K562 (cell line): Measurements from ENCODE around the gene SPINK5. TPM values are rescaled to one million over a fixed set of nuclear protein-coding genes. Genes with fewer than 3 reads are reported as not detected.

Source experiments
- ATAC-seq: fragments of 200-7000 bp; cut with Tn5 transposase; 3 replicates; pipeline ENCODE4 v1.9.1; 2020; ENCODE audit warnings: moderate library complexity
- BruUV-seq: library from RNA; stranded (reverse); fragments of 400-500 nt; replicated peaks from 2 replicates; lab custom pipeline; 2021; lab: Mats Ljungman, UMichigan
- CTCF ChIA-PET: fragments of 300-600 bp; formaldehyde crosslinking; extraction: SDS; loops from one replicate; lab custom pipeline; 2021; ENCODE audit warnings: low intra/inter-chr PET ratio; lab: Yijun Ruan, JAX
- POLR2A ChIA-PET: fragments of 300-600, 350-650 bp; sonication (Branson Sonifier 250); formaldehyde crosslinking; extraction: SDS; loops from one replicate; lab custom pipeline; 2021; ENCODE audit warnings: antibody characterized with exemption, inconsistent platforms; lab: Yijun Ruan, JAX
- DNase-seq, 4 experiments: peaks; one replicate each; pipeline versions ENCODE4 v3.0.0 to v3.0.0-alpha.2; 2011 to 2018; ENCODE audit warnings: low spot score in 3 of 4, mixed read lengths in 3 of 4; ENCODE audit errors: extremely low read depth in 1 of 4
- FAIRE-seq: peaks from 2 replicates; lab custom pipeline; 2011; peaks lifted over from hg19 to GRCh38; lab: Jason Lieb, UNC
- H2AFZ ChIP-seq: 2 replicates; pipeline ENCODE4 v1.6.0; 2011; ENCODE audit warnings: low read depth, low read length, control low read depth, inconsistent platforms
- H3K27ac ChIP-seq: fragments of 200-600 bp; 3 replicates; pipeline ENCODE4 v1.8.0; 2011; ENCODE audit warnings: low read depth, mild to moderate bottlenecking, control low read depth, inconsistent platforms, low read length, moderate library complexity, mixed read lengths; ENCODE audit errors: extremely low read depth
- H3K27me3 ChIP-seq, 2 experiments: fragments of 300-600 bp in 1 of 2; 2 replicates in 1 of 2; 3 replicates in 1 of 2; pipeline versions ENCODE4 v1.6.0 to v1.8.0; 2011; ENCODE audit warnings: inconsistent platforms in 2 of 2, low read length in 2 of 2, mild to moderate bottlenecking in 1 of 2, mixed read lengths in 1 of 2, moderate library complexity in 1 of 2; ENCODE audit not compliant: control insufficient read depth in 2 of 2, insufficient read depth in 2 of 2
- H3K36me3 ChIP-seq: fragments of 300-600 bp; 3 replicates; pipeline ENCODE4 v1.8.0; 2011; ENCODE audit warnings: mild to moderate bottlenecking, low read length, inconsistent platforms; ENCODE audit not compliant: control insufficient read depth, insufficient read depth
- H3K4me1 ChIP-seq, 2 experiments: fragments of 200-600 bp in 1 of 2; replicated peaks in 1 of 2; 2 replicates in 1 of 2; 3 replicates in 1 of 2; pipeline versions ENCODE4 v1.5.1 to v1.8.0; 2011; ENCODE audit warnings: inconsistent platforms in 2 of 2, low read length in 2 of 2, mild to moderate bottlenecking in 1 of 2, mixed read lengths in 1 of 2, moderate library complexity in 1 of 2; ENCODE audit not compliant: control insufficient read depth in 2 of 2, insufficient read depth in 2 of 2
- H3K4me2 ChIP-seq: 2 replicates; pipeline ENCODE4 v1.6.1; 2011; ENCODE audit warnings: low read length, control low read depth, inconsistent platforms, mixed read lengths; ENCODE audit not compliant: insufficient read depth
- H3K4me3 ChIP-seq: fragments of 200-600 bp; sonication (generic), shearing (Covaris generic); 2 replicates; pipeline ENCODE4 v1.5.1; 2016; ENCODE audit warnings: control low read depth, inconsistent platforms
- H3K79me2 ChIP-seq: fragments of 200-600 bp; 3 replicates; pipeline ENCODE4 v1.8.0; 2011; ENCODE audit warnings: low read length, inconsistent platforms; ENCODE audit not compliant: control insufficient read depth, insufficient read depth
- H3K9ac ChIP-seq, 2 experiments: 2 replicates each; pipeline versions ENCODE4 v1.6.0 to v1.6.1; 2011; ENCODE audit warnings: low read depth in 2 of 2, low read length in 2 of 2, control low read depth in 1 of 2, inconsistent platforms in 1 of 2, mild to moderate bottlenecking in 1 of 2, mixed read lengths in 1 of 2; ENCODE audit not compliant: insufficient read depth in 1 of 2
- H3K9me1 ChIP-seq: one replicate; pipeline ENCODE4 v1.6.0; 2011; ENCODE audit warnings: inconsistent platforms, mild to moderate bottlenecking, low read length, moderate library complexity; ENCODE audit not compliant: control insufficient read depth, insufficient read depth
- H3K9me3 ChIP-seq: replicated peaks from 2 replicates; pipeline ENCODE4 v1.5.1; 2011; ENCODE audit warnings: low read depth, low read length, inconsistent platforms; ENCODE audit not compliant: control insufficient read depth, insufficient read depth
- H4K20me1 ChIP-seq: replicated peaks from 2 replicates; pipeline ENCODE4 v1.6.1; 2011; ENCODE audit warnings: low read length, inconsistent platforms, mixed read lengths; ENCODE audit not compliant: control insufficient read depth, insufficient read depth
- CEBPB ChIP-seq: fragments of 450-650 bp; IDR thresholded peaks from 2 replicates; pipeline ENCODE4 v1.6.1; 2016; ENCODE audit warnings: missing genetic modification characterization, missing compliant biosample characterization
- CEBPG ChIP-seq, 3 experiments: fragments of 200-800 bp in 1 of 3; sonication (Bioruptor generic) in 1 of 3; sonication (generic) in 1 of 3; formaldehyde crosslinking in 1 of 3; IDR thresholded peaks in 2 of 3; conservative IDR thresholded peaks in 1 of 3; 2 replicates each; pipeline versions ENCODE4 v1.6.1 to v1.8.0; 2016 to 2022; ENCODE audit warnings: missing compliant biosample characterization in 2 of 3, missing genetic modification characterization in 2 of 3, mild to moderate bottlenecking in 1 of 3, missing genetic modification reagents in 1 of 3
- CTCF ChIP-seq, 3 experiments: IDR thresholded peaks in 2 of 3; conservative IDR thresholded peaks in 1 of 3; 2 replicates each; pipeline ENCODE4 v1.5.1; 2011 to 2012; ENCODE audit warnings: low read length in 3 of 3, mild to moderate bottlenecking in 3 of 3, control low read depth in 2 of 3, improper control_type of control experiment in 1 of 3, inconsistent platforms in 1 of 3, low read depth in 1 of 3, mixed read lengths in 1 of 3, moderate library complexity in 1 of 3; ENCODE audit not compliant: insufficient read depth in 2 of 3
- RBM39 ChIP-seq: fragments of 200-400 bp; formaldehyde crosslinking; optimal IDR thresholded peaks from 2 replicates; pipeline ENCODE3; 2018; ENCODE audit warnings: low read depth, low read length
- WGBS: fragments of 100-300 bp; shearing (Covaris generic); methylation state at CpG from one replicate; pipeline ENCODE4 v1.1.6; 2016; ENCODE audit warnings: low coverage, mixed read lengths; ENCODE audit not compliant: insufficient coverage; ENCODE audit errors: missing lambda C conversion rate; 5-methylcytosine and 5-hydroxymethylcytosine counted together
- in situ Hi-C: fragments of 300-500 bp; cut with MboI; formaldehyde crosslinking; loops from 4 replicates; pipeline ENCODE4 v1.15.0; 2018; ENCODE audit warnings: inconsistent platforms, mixed read lengths
- intact Hi-C: fragments of 100-400 bp; cut with micrococcal nuclease; formaldehyde crosslinking; loops from 2 replicates; pipeline ENCODE4 v1.14.2; 2022
- polyA plus RNA-seq, 8 experiments: library from polyadenylated mRNA; depleted of rRNA in 4 of 8; stranded (reverse) in 5 of 8; unstranded in 3 of 8; fragments of >200 nt; fragmentation: Nextera tagmentation in 2 of 8; fragmentation: Illumina TruSeq in 1 of 8; extraction: Ambion mirVana in 2 of 8; extraction: Trizol in 1 of 8; gene quantifications; 2 replicates each; pipeline versions ENCODE4 v1.2.1 to v1.2.3, GENCODE V29; 2011 to 2014; ENCODE audit warnings: inconsistent platforms in 1 of 8, missing spikeins in 1 of 8
- total RNA-seq, 7 experiments: library from RNA; depleted of rRNA in 6 of 7; stranded (reverse); fragments of >200 nt in 6 of 7; fragmentation: Illumina TruSeq in 2 of 7; extraction: Trizol in 2 of 7; gene quantifications; 2 replicates each; pipeline versions ENCODE4 v1.2.1 to v1.2.3, GENCODE V29; 2011 to 2021; ENCODE audit warnings: low replicate concordance in 1 of 7

The SPINK5 gene
- total and polyA plus RNA-seq, 9 of the 15 experiments (the other 6 are each of a cell fraction or from before 2014, with no cell fraction given) = 0.07 to 0.68 (median 0.16) TPM; not detected in 1

- peak; percentile 48 to 71 (median 61); a peak in 5 of 6 replicates for TF ChIP-seq CTCF (IDR thresholded peaks at IDR 0.05 in 2 of 3, conservative IDR thresholded peaks at IDR 0.05 in 1 of 3; ENCODE audit: insufficient read depth in 2 of 3, low read depth in 1 of 3, low read length in 3 of 3)
Measured at GRCh38 chr5:148179234-148179824, 115.5 kb downstream of the SPINK5 start (continued).

GRCh38 chr5:148186248-148187003 lies 122.6 kb downstream of the SPINK5 start:
- no peaks in the 10 kb centered on the region for H3K79me2 ChIP-seq
- H3K4me1 ChIP-seq = no peaks in the 10 kb centered on the region
- no peaks in the 10 kb centered on the region for H3K9me3 ChIP-seq
- TF ChIP-seq CEBPB (peak; percentile 42; the same call in 1 of the 2 replicates), RBM39 (no peak), CEBPG (CRISPR knock-in tag; IDR thresholded peaks at IDR 0.05) (no peak), CEBPG (tag; conservative IDR thresholded peaks at IDR 0.05 in 1 of 2, IDR thresholded peaks at IDR 0.05 in 1 of 2) (peak; percentile 56 to 76)
- TF ChIP-seq, all 486 proteins: peak for 2
- intact Hi-C loops = no loop called here
- H3K4me3 ChIP-seq = no peak overlapping the region
- FAIRE-seq (no peak), DNase-seq (no peak), ATAC-seq (no peak)
- no peak overlapping the region for H3K9ac ChIP-seq
- no peaks in the 10 kb centered on the region for H4K20me1 ChIP-seq
- no peak overlapping the region for H3K27ac ChIP-seq
- H2AFZ ChIP-seq = no peak overlapping the region
- H3K27me3 ChIP-seq = no peaks in the 10 kb centered on the region
- no peaks in the 10 kb centered on the region for H3K9me1 ChIP-seq
- ChIA-PET CTCF (no interaction called here), POLR2A (no interaction called here)
- in situ Hi-C loops = loop anchor here (10.0 to 25.0 kb wide), 2 partner anchors 188 to 851 kb away; no protein-coding TSS in a partner anchor
- no peak overlapping the region for H3K4me2 ChIP-seq
- no peaks in the 10 kb centered on the region for H3K36me3 ChIP-seq
- 9% methylated on average over 3 of the region's 3 CpGs for WGBS
- BruUV-seq = no TSS peak

Other genes starting within 250 kb of the SPINK5 start
Only the 7 nearest of the 8 such genes appear.
- 0.45 TPM in 1 of 2 replicates, not detected in the other for gene SPINK1, start 232.3 kb upstream of the SPINK5 start, total RNA-seq (2014; rRNA removed)
- gene SPINK1, start 232.3 kb upstream of the SPINK5 start, total RNA-seq (2014; rRNA removed; fragmentation: Illumina TruSeq; extraction: Trizol) = 0.41 and 0.62 TPM in 2 replicates
- 0.65 and 1.6 TPM in 2 replicates for gene SPINK1, start 232.3 kb upstream of the SPINK5 start, total RNA-seq (2015; rRNA removed; fragmentation: Illumina TruSeq; extraction: Trizol)
- 2.2 and 2.8 TPM in 2 replicates for gene SPINK1, start 232.3 kb upstream of the SPINK5 start, total RNA-seq (2021)
- gene SPINK1, start 232.3 kb upstream of the SPINK5 start, polyA plus RNA-seq (2011; rRNA removed) = not detected in 2 replicates
- 0.44 and 0.48 TPM in 2 replicates for gene SPINK1, start 232.3 kb upstream of the SPINK5 start, polyA plus RNA-seq (2014; fragmentation: Illumina TruSeq; extraction: Trizol)
- 1 to 10 TPM in 1 of 2 experiments, under 1 TPM in 1; 0.64 to 1.4 TPM for gene SPINK1, start 232.3 kb upstream of the SPINK5 start, polyA plus RNA-seq (2014; fragmentation: Nextera tagmentation; extraction: Ambion mirVana)
- 0.97 TPM in 1 of 2 replicates, not detected in the other for gene SPINK1, start 232.3 kb upstream of the SPINK5 start, polyA plus RNA-seq (2014; rRNA removed)
- gene SCGB3A2, start 185.3 kb upstream of the SPINK5 start, total RNA-seq (2014; rRNA removed) = not detected in 2 replicates
- not detected in 2 replicates for gene SCGB3A2, start 185.3 kb upstream of the SPINK5 start, total RNA-seq (2014; rRNA removed; fragmentation: Illumina TruSeq; extraction: Trizol)
- not detected in 2 replicates for gene SCGB3A2, start 185.3 kb upstream of the SPINK5 start, total RNA-seq (2015; rRNA removed; fragmentation: Illumina TruSeq; extraction: Trizol)
- 0.35 TPM in 1 of 2 replicates, not detected in the other for gene SCGB3A2, start 185.3 kb upstream of the SPINK5 start, total RNA-seq (2021)
- gene SCGB3A2, start 185.3 kb upstream of the SPINK5 start, polyA plus RNA-seq (2011; rRNA removed) = not detected in 2 replicates
- gene SCGB3A2, start 185.3 kb upstream of the SPINK5 start, polyA plus RNA-seq (2014; fragmentation: Illumina TruSeq; extraction: Trizol) = not detected in 2 replicates
- not detected for gene SCGB3A2, start 185.3 kb upstream of the SPINK5 start, polyA plus RNA-seq (2014; fragmentation: Nextera tagmentation; extraction: Ambion mirVana)
- gene SCGB3A2, start 185.3 kb upstream of the SPINK5 start, polyA plus RNA-seq (2014; rRNA removed) = not detected in 2 replicates
- gene C5orf46, start 157.4 kb upstream of the SPINK5 start, total RNA-seq (2014; rRNA removed) = not detected in 2 replicates
- not detected in 2 replicates for gene C5orf46, start 157.4 kb upstream of the SPINK5 start, total RNA-seq (2014; rRNA removed; fragmentation: Illumina TruSeq; extraction: Trizol)
- gene C5orf46, start 157.4 kb upstream of the SPINK5 start, total RNA-seq (2015; rRNA removed; fragmentation: Illumina TruSeq; extraction: Trizol) = not detected in 2 replicates
- gene C5orf46, start 157.4 kb upstream of the SPINK5 start, total RNA-seq (2021) = not detected in 2 replicates
- not detected in 2 replicates for gene C5orf46, start 157.4 kb upstream of the SPINK5 start, polyA plus RNA-seq (2011; rRNA removed)
- gene C5orf46, start 157.4 kb upstream of the SPINK5 start, polyA plus RNA-seq (2014; fragmentation: Illumina TruSeq; extraction: Trizol) = not detected in 2 replicates
- not detected for gene C5orf46, start 157.4 kb upstream of the SPINK5 start, polyA plus RNA-seq (2014; fragmentation: Nextera tagmentation; extraction: Ambion mirVana)
- gene C5orf46, start 157.4 kb upstream of the SPINK5 start, polyA plus RNA-seq (2014; rRNA removed) = not detected in 2 replicates
- gene SPINK14, start 104.6 kb downstream of the SPINK5 start, total RNA-seq (2014; rRNA removed) = not detected in 2 replicates
- not detected in 2 replicates for gene SPINK14, start 104.6 kb downstream of the SPINK5 start, total RNA-seq (2014; rRNA removed; fragmentation: Illumina TruSeq; extraction: Trizol)
- gene SPINK14, start 104.6 kb downstream of the SPINK5 start, total RNA-seq (2015; rRNA removed; fragmentation: Illumina TruSeq; extraction: Trizol) = not detected in 2 replicates
- not detected in 2 replicates for gene SPINK14, start 104.6 kb downstream of the SPINK5 start, total RNA-seq (2021)
- not detected in 2 replicates for gene SPINK14, start 104.6 kb downstream of the SPINK5 start, polyA plus RNA-seq (2011; rRNA removed)
- gene SPINK14, start 104.6 kb downstream of the SPINK5 start, polyA plus RNA-seq (2014; fragmentation: Illumina TruSeq; extraction: Trizol) = not detected in 2 replicates
- not detected for gene SPINK14, start 104.6 kb downstream of the SPINK5 start, polyA plus RNA-seq (2014; fragmentation: Nextera tagmentation; extraction: Ambion mirVana)
- gene SPINK14, start 104.6 kb downstream of the SPINK5 start, polyA plus RNA-seq (2014; rRNA removed) = not detected in 2 replicates
- gene SPINK6, start 139.1 kb downstream of the SPINK5 start, total RNA-seq (2014; rRNA removed) = not detected in 2 replicates
- not detected in 2 replicates for gene SPINK6, start 139.1 kb downstream of the SPINK5 start, total RNA-seq (2014; rRNA removed; fragmentation: Illumina TruSeq; extraction: Trizol)
- gene SPINK6, start 139.1 kb downstream of the SPINK5 start, total RNA-seq (2015; rRNA removed; fragmentation: Illumina TruSeq; extraction: Trizol) = not detected in 2 replicates
- gene SPINK6, start 139.1 kb downstream of the SPINK5 start, total RNA-seq (2021) = not detected in 2 replicates
- gene SPINK6, start 139.1 kb downstream of the SPINK5 start, polyA plus RNA-seq (2011; rRNA removed) = not detected in 2 replicates
- not detected in 2 replicates for gene SPINK6, start 139.1 kb downstream of the SPINK5 start, polyA plus RNA-seq (2014; fragmentation: Illumina TruSeq; extraction: Trizol)
- gene SPINK6, start 139.1 kb downstream of the SPINK5 start, polyA plus RNA-seq (2014; fragmentation: Nextera tagmentation; extraction: Ambion mirVana) = not detected
- gene SPINK6, start 139.1 kb downstream of the SPINK5 start, polyA plus RNA-seq (2014; rRNA removed) = not detected in 2 replicates
- gene MARCOL, start 174.5 kb downstream of the SPINK5 start, total RNA-seq (2014; rRNA removed) = not detected in 2 replicates
- not detected in 2 replicates for gene MARCOL, start 174.5 kb downstream of the SPINK5 start, total RNA-seq (2014; rRNA removed; fragmentation: Illumina TruSeq; extraction: Trizol)
- gene MARCOL, start 174.5 kb downstream of the SPINK5 start, total RNA-seq (2015; rRNA removed; fragmentation: Illumina TruSeq; extraction: Trizol) = not detected in 2 replicates
- not detected in 2 replicates for gene MARCOL, start 174.5 kb downstream of the SPINK5 start, total RNA-seq (2021)
- gene MARCOL, start 174.5 kb downstream of the SPINK5 start, polyA plus RNA-seq (2011; rRNA removed) = not detected in 2 replicates
- not detected in 2 replicates for gene MARCOL, start 174.5 kb downstream of the SPINK5 start, polyA plus RNA-seq (2014; fragmentation: Illumina TruSeq; extraction: Trizol)
- gene MARCOL, start 174.5 kb downstream of the SPINK5 start, polyA plus RNA-seq (2014; fragmentation: Nextera tagmentation; extraction: Ambion mirVana) = not detected
- gene MARCOL, start 174.5 kb downstream of the SPINK5 start, polyA plus RNA-seq (2014; rRNA removed) = not detected in 2 replicates
- gene SPINK13, start 204.8 kb downstream of the SPINK5 start, total RNA-seq (2014; rRNA removed) = not detected in 2 replicates
- not detected in 2 replicates for gene SPINK13, start 204.8 kb downstream of the SPINK5 start, total RNA-seq (2014; rRNA removed; fragmentation: Illumina TruSeq; extraction: Trizol)
- gene SPINK13, start 204.8 kb downstream of the SPINK5 start, total RNA-seq (2015; rRNA removed; fragmentation: Illumina TruSeq; extraction: Trizol) = not detected in 2 replicates
- gene SPINK13, start 204.8 kb downstream of the SPINK5 start, total RNA-seq (2021) = not detected in 2 replicates
- gene SPINK13, start 204.8 kb downstream of the SPINK5 start, polyA plus RNA-seq (2011; rRNA removed) = 0.07 TPM in 1 of 2 replicates, not detected in the other
- gene SPINK13, start 204.8 kb downstream of the SPINK5 start, polyA plus RNA-seq (2014; fragmentation: Illumina TruSeq; extraction: Trizol) = not detected in 2 replicates
- gene SPINK13, start 204.8 kb downstream of the SPINK5 start, polyA plus RNA-seq (2014; fragmentation: Nextera tagmentation; extraction: Ambion mirVana) = not detected
- gene SPINK13, start 204.8 kb downstream of the SPINK5 start, polyA plus RNA-seq (2014; rRNA removed) = not detected in 2 replicates